WTC11 (cell line): ENCODE results near the gene LY9.

Experiments
- MYBL2 ChIP-seq: sonication (generic); formaldehyde crosslinking; IDR thresholded peaks from 2 replicates; pipeline ENCODE4 v1.8.1; 2023; ENCODE audit warnings: mild to moderate bottlenecking, moderate library complexity, missing genetic modification reagents
- TF ChIP-seq, protein P1 (sequence below): fragments of 200-600 bp; IDR thresholded peaks from 2 replicates; pipeline ENCODE4 v1.8.0; 2022; ENCODE audit warnings: antibody characterized with exemption
- TF ChIP-seq, protein P2 (sequence below): sonication (generic); formaldehyde crosslinking; IDR thresholded peaks from 2 replicates; pipeline ENCODE4 v1.8.1; 2023; ENCODE audit warnings: mild to moderate bottlenecking, missing genetic modification reagents

DNA sequence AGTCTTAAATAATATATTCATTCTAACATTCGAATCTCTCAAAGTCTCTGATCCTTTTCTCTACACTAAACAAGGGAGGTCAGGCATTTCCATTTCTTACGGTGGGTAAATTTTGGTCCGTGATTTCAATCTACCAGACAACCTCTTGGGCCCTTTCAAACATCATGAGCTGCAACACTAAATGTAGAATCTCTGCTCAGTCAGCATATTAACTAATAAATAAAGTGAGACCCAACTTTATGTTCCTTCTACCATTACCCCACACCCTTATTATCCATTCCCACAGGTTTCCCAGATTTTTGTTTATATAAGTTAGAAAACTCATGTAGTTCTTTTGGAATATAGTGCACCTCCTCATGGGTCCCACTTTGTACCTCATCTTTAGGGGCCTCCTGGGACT is 32.0 kb upstream of the LY9 start:
- TF ChIP-seq, protein P1, sequence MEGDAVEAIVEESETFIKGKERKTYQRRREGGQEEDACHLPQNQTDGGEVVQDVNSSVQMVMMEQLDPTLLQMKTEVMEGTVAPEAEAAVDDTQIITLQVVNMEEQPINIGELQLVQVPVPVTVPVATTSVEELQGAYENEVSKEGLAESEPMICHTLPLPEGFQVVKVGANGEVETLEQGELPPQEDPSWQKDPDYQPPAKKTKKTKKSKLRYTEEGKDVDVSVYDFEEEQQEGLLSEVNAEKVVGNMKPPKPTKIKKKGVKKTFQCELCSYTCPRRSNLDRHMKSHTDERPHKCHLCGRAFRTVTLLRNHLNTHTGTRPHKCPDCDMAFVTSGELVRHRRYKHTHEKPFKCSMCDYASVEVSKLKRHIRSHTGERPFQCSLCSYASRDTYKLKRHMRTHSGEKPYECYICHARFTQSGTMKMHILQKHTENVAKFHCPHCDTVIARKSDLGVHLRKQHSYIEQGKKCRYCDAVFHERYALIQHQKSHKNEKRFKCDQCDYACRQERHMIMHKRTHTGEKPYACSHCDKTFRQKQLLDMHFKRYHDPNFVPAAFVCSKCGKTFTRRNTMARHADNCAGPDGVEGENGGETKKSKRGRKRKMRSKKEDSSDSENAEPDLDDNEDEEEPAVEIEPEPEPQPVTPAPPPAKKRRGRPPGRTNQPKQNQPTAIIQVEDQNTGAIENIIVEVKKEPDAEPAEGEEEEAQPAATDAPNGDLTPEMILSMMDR = no peak
- no peak for TF ChIP-seq MYBL2 (CRISPR knock-in tag)
- TF ChIP-seq, protein P2, sequence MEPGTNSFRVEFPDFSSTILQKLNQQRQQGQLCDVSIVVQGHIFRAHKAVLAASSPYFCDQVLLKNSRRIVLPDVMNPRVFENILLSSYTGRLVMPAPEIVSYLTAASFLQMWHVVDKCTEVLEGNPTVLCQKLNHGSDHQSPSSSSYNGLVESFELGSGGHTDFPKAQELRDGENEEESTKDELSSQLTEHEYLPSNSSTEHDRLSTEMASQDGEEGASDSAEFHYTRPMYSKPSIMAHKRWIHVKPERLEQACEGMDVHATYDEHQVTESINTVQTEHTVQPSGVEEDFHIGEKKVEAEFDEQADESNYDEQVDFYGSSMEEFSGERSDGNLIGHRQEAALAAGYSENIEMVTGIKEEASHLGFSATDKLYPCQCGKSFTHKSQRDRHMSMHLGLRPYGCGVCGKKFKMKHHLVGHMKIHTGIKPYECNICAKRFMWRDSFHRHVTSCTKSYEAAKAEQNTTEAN (CRISPR knock-in tag) = no peak
